Kidney (tissue), 14 donors: ENCODE measurements around the gene PARN. TPM values are rescaled to one million over a fixed set of nuclear protein-coding genes. Genes with fewer than 3 reads are reported as not detected.
"Not testable (repeated sequence)": the region's sequence is repeated elsewhere in the genome, so short reads cannot be mapped to it uniquely, and the experiment has no call there.

Experiments used
- DNase-seq, 5 donors: peaks; one replicate each; pipeline ENCODE4 v3.0.0-alpha.2; 2013 to 2020
- FAIRE-seq: peaks from 2 replicates; lab custom pipeline; 2012; peaks lifted over from hg19 to GRCh38; lab: Jason Lieb, UNC
- H3K27ac ChIP-seq, 2 donors: one replicate each; pipeline ENCODE4 v1.7.0; 2013; ENCODE audit warnings: low read depth in 2 of 2, low read length in 2 of 2, inconsistent platforms in 1 of 2
- H3K27me3 ChIP-seq: one replicate; pipeline ENCODE4 v1.7.1; 2013; ENCODE audit warnings: low read length, inconsistent platforms; ENCODE audit not compliant: control insufficient read depth, insufficient read depth
- H3K36me3 ChIP-seq, 3 donors: one replicate each; pipeline versions ENCODE4 v1.7.0 to v1.7.1; 2013; ENCODE audit warnings: low read length in 3 of 3, control low read depth in 1 of 3, inconsistent platforms in 1 of 3; ENCODE audit not compliant: insufficient read depth in 3 of 3, control insufficient read depth in 2 of 3
- H3K4me1 ChIP-seq, 3 donors: one replicate each; pipeline versions ENCODE4 v1.7.0 to v1.7.1; 2013; ENCODE audit warnings: low read length in 3 of 3, inconsistent platforms in 1 of 3, low read depth in 1 of 3; ENCODE audit not compliant: control insufficient read depth in 2 of 3, insufficient read depth in 2 of 3
- H3K4me3 ChIP-seq, 3 donors: one replicate each; pipeline versions ENCODE4 v1.7.0 to v1.8.1; 2013; ENCODE audit warnings: low read length in 3 of 3, control low read depth in 1 of 3, inconsistent platforms in 1 of 3
- H3K9ac ChIP-seq, 3 donors: one replicate each; pipeline versions ENCODE4 v1.7.0 to v1.7.1; 2013; ENCODE audit warnings: low read length in 3 of 3, control low read depth in 1 of 3, inconsistent platforms in 1 of 3
- H3K9me3 ChIP-seq, 3 donors: one replicate each; pipeline versions ENCODE4 v1.7.0 to v1.7.1; 2013; ENCODE audit warnings: low read length in 3 of 3, control low read depth in 1 of 3, inconsistent platforms in 1 of 3; ENCODE audit not compliant: control insufficient read depth in 2 of 3, insufficient read depth in 1 of 3
- intact Hi-C: fragments of 100-400 bp; cut with DNase I; formaldehyde crosslinking; loops from one replicate; pipeline ENCODE4 v1.11.1; 2022
- polyA plus RNA-seq: library from polyadenylated mRNA; stranded (reverse); fragments of 350-450 nt; fragmentation: Illumina TruSeq; extraction: RNeasy Lipid Tissue Mini Kit (QIAGEN cat#74804); gene quantifications from one replicate; pipeline ENCODE4 v1.2.3, GENCODE V29; 2014; ENCODE audit warnings: low read depth, low replicate concordance; ENCODE audit not compliant: insufficient read depth
- total RNA-seq: library from RNA; stranded (reverse); fragmentation: NEBNext Ultra II Directional; extraction: Animal tissue kit (Norgen Biotek cat#: 25700); gene quantifications from one replicate; pipeline ENCODE4 v1.2.1, GENCODE V29; 2021
- TF ChIP-seq, protein P1 (sequence below): IDR thresholded peaks from 3 replicates; pipeline ENCODE4 v1.5.1; 2012; ENCODE audit warnings: mild to moderate bottlenecking, moderate library complexity, borderline replicate concordance; ENCODE audit not compliant: insufficient read depth; ENCODE audit errors: extremely low read depth
- donor health status: control.
- donor health status: control.
- donor health status: control.
- donor health status: control.
- donor health status: control.
- donor health status: DM: yes; HTN: yes; CAD: no.
- donor health status: Normal renal cell carcinoma (clear cell type).

The PARN gene
- total and polyA plus RNA-seq, 2 donors from 2014 or later = 17.3 to 32.5 TPM

DNA sequence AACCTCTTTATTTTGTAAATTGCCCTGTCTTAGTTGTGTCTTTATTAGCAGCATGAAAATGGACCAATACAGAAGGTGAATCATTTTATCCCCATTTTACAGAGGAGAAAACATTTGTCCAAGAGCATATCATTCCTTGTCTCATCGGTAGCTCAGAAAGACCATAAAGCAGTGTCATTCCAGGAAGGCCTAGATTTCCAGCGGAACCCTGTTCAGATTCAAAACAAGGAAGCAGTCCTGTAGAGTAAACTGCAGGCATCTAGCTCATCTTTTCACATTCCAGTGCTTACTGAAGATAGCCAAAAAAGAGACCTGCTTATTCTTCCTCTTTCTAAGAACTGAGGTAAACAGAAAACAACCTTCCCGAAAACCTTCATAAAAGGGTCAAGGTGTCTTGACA lies 54.0 kb downstream of the PARN start:
- H3K27me3 ChIP-seq = no peaks in the 10 kb centered on the region
- no peak overlapping the region for H3K9ac ChIP-seq
- peaks cover 0 to 16% (median 8%) of the 10 kb centered on the region in 3 donors for H3K36me3 ChIP-seq
- DNase-seq (no peak), FAIRE-seq (no peak)
- H3K4me3 ChIP-seq = no peak overlapping the region
- TF ChIP-seq, protein P1, sequence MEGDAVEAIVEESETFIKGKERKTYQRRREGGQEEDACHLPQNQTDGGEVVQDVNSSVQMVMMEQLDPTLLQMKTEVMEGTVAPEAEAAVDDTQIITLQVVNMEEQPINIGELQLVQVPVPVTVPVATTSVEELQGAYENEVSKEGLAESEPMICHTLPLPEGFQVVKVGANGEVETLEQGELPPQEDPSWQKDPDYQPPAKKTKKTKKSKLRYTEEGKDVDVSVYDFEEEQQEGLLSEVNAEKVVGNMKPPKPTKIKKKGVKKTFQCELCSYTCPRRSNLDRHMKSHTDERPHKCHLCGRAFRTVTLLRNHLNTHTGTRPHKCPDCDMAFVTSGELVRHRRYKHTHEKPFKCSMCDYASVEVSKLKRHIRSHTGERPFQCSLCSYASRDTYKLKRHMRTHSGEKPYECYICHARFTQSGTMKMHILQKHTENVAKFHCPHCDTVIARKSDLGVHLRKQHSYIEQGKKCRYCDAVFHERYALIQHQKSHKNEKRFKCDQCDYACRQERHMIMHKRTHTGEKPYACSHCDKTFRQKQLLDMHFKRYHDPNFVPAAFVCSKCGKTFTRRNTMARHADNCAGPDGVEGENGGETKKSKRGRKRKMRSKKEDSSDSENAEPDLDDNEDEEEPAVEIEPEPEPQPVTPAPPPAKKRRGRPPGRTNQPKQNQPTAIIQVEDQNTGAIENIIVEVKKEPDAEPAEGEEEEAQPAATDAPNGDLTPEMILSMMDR = no peak
- no peaks in the 10 kb centered on the region for H3K9me3 ChIP-seq
- no peak overlapping the region for H3K27ac ChIP-seq
- intact Hi-C loops = no loop called here
- no peaks in the 10 kb centered on the region for H3K4me1 ChIP-seq

DNA sequence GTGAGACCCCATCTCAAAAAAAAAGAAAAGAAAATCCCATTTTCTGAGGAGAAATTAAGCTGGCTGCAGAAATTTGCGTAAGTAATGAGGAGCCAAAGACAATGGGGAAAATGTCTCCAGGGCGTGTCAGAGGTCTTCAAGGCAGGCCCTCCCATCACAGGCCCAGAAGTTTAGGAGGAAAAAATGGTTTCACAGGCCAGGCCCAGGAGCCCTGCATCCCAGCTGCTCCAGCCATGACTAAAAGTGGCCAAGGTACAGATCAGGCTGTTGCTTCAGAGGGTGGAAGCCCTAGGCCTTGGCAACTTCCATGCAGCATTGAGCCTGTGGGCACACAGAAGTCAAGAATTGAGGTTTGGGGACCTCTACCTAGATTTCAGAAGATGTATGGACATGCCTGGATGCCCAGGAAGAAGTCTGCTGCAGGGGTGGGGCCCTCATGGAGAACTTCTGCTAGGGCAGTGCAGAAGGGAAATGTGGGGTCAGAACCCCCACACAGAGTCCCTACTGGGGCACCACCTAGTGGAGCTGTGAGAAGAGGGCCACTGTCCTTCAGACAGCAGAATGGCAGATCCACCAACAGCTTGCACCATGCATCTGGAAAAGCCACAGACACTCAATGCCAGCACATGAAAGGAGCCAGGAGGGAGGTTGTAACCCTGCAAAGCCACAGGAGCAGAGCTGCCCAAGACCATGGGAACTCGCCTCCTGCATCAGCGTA lies 55.2 kb downstream of the PARN start:
- H3K27ac ChIP-seq, H3K4me1 ChIP-seq, DNase-seq, FAIRE-seq, intact Hi-C loops, H3K9me3 ChIP-seq, H3K4me3 ChIP-seq, H3K9ac ChIP-seq, H3K27me3 ChIP-seq: not testable (repeated sequence)
- peaks cover 0 to 16% (median 8%) of the 10 kb centered on the region in 3 donors for H3K36me3 ChIP-seq

DNA sequence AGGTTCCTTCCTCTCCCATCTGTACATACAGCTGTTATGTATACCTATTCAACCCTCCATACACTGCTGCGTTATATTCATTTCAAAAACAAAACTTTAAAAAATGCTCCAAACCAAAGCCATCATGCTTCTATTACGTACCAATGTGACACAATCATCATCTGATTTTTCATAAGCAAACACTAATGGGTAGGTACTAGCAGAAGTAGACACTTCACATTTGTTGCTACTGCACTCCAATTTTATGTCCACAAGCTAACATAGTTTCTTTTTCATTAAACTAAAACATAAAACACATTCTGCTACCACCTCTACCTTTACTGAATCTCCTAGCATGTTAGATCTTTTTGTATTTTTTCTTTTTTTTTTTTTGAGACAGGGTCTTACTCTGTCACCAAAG lies 57.5 kb downstream of the PARN start:
- peaks cover 0 to 8% (median 5%) of the 10 kb centered on the region in 3 donors for H3K36me3 ChIP-seq
- H3K27ac ChIP-seq = no peak overlapping the region
- TF ChIP-seq, protein P1 = no peak
- FAIRE-seq = no peak
- intact Hi-C loops = no loop called here
- no peak overlapping the region for H3K9ac ChIP-seq
- H3K9me3 ChIP-seq = no peaks in the 10 kb centered on the region
- H3K27me3 ChIP-seq = no peaks in the 10 kb centered on the region
- no peak for DNase-seq
- H3K4me3 ChIP-seq = no peak overlapping the region
- H3K4me1 ChIP-seq = no peaks in the 10 kb centered on the region

DNA sequence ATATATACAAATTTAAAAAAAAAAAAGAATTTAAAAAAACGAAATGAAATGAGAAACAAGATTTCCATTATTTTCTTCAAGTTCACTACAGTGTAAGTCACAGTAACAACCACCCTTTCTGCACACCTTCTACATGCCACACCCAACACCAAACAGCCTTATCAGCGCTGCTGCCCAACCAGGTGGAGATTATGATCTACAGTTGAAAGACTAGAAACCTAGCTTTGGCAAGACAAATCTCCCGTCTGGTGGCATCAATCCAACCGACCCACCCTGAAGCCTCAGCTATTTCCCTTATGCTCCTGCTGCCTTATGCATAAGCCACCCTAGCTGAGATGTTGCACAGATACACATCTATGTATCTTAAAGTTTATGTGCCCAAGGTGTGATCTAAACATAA lies 60.8 kb downstream of the PARN start:
- Histone ChIP-seq H3K27ac (no peak overlapping the region), H3K4me3 (no peak overlapping the region), H3K9me3 (no peaks in the 10 kb centered on the region), H3K36me3 (no peaks in the 10 kb centered on the region), H3K9ac (no peak overlapping the region), H3K27me3 (no peaks in the 10 kb centered on the region), H3K4me1 (peaks cover 0 to 13% (median 0%) of the 10 kb centered on the region in 3 donors)
- no peak for DNase-seq
- no peak for FAIRE-seq
- intact Hi-C loops = no loop called here
- TF ChIP-seq, protein P1 = no peak
